Neuron (in vitro differentiated cells): ENCODE measurements around the gene SHOC1.

Experiments
- H2AFZ ChIP-seq: one replicate; pipeline ENCODE4 v1.6.1; 2013; ENCODE audit warnings: low read depth, mild to moderate bottlenecking, inconsistent platforms, low read length, moderate library complexity
- H3K27me3 ChIP-seq: one replicate; pipeline ENCODE4 v1.6.1; 2013; ENCODE audit warnings: low read length; ENCODE audit not compliant: insufficient read depth
- H3K36me3 ChIP-seq: one replicate; pipeline ENCODE4 v1.6.1; 2013; ENCODE audit warnings: low read length; ENCODE audit not compliant: insufficient read depth
- H3K4me1 ChIP-seq: one replicate; pipeline ENCODE4 v1.6.1; 2013; ENCODE audit warnings: low read length; ENCODE audit not compliant: insufficient read depth
- H3K4me3 ChIP-seq: 2 replicates; pipeline ENCODE4 v1.5.1; 2013; ENCODE audit warnings: mild to moderate bottlenecking, low read length, moderate library complexity
- H3K9me3 ChIP-seq: one replicate; pipeline ENCODE4 v1.6.1; 2013; ENCODE audit warnings: low read length

The SHOC1 gene

GRCh38 chr9:111794835-111795556, at the start of gene SHOC1:
TSS of gene SHOC1 (minus strand) at chr9:111794937. CDS start at chr9:111791418, 3,519 bp downstream.
- no peak within 1 kb of the TSS for H3K4me3 ChIP-seq

GRCh38 chr9:111843971-111844370, 49.2 kb upstream of the SHOC1 start:
- no peaks in the 10 kb centered on the region for H3K4me1 ChIP-seq
- no peaks in the 10 kb centered on the region for H3K9me3 ChIP-seq
- no peaks in the 10 kb centered on the region for H3K36me3 ChIP-seq
- no peak overlapping the region for H2AFZ ChIP-seq
- H3K27me3 ChIP-seq = no peaks in the 10 kb centered on the region
- no peak overlapping the region for H3K4me3 ChIP-seq

More at GRCh38 chr9:111794835-111795556, at the start of gene SHOC1:
- Histone ChIP-seq H3K4me1 (no peaks in the 10 kb centered on the region), H3K36me3 (no peaks in the 10 kb centered on the region), H3K27me3 (no peaks in the 10 kb centered on the region), H2AFZ (no peak within 1 kb of the TSS), H3K9me3 (no peaks in the 10 kb centered on the region)

GRCh38 chr9:111842313-111842712, 47.6 kb upstream of the SHOC1 start:
- no peak overlapping the region for H2AFZ ChIP-seq
- H3K4me3 ChIP-seq = no peak overlapping the region
- H3K36me3 ChIP-seq = no peaks in the 10 kb centered on the region
- no peaks in the 10 kb centered on the region for H3K9me3 ChIP-seq
- H3K27me3 ChIP-seq = no peaks in the 10 kb centered on the region
- no peaks in the 10 kb centered on the region for H3K4me1 ChIP-seq

- Histone ChIP-seq H2AFZ (no peak overlapping the region), H3K4me3 (no peak overlapping the region), H3K9me3 (no peaks in the 10 kb centered on the region), H3K4me1 (no peaks in the 10 kb centered on the region), H3K27me3 (no peaks in the 10 kb centered on the region), H3K36me3 (no peaks in the 10 kb centered on the region)
Observed at GRCh38 chr9:111840442-111840841, 45.7 kb upstream of the SHOC1 start.

GRCh38 chr9:111839987-111840386, 45.2 kb upstream of the SHOC1 start:
- H3K27me3 ChIP-seq = no peaks in the 10 kb centered on the region
- H3K4me1 ChIP-seq = no peaks in the 10 kb centered on the region
- H2AFZ ChIP-seq = no peak overlapping the region
- no peaks in the 10 kb centered on the region for H3K9me3 ChIP-seq
- no peaks in the 10 kb centered on the region for H3K36me3 ChIP-seq
- H3K4me3 ChIP-seq = no peak overlapping the region

- Histone ChIP-seq H3K36me3 (no peaks in the 10 kb centered on the region), H2AFZ (no peak overlapping the region), H3K9me3 (no peaks in the 10 kb centered on the region), H3K4me3 (no peak overlapping the region), H3K27me3 (no peaks in the 10 kb centered on the region), H3K4me1 (no peaks in the 10 kb centered on the region)
Observed at GRCh38 chr9:111839387-111839786, 44.6 kb upstream of the SHOC1 start.

- no peaks in the 10 kb centered on the region for H3K27me3 ChIP-seq
- H3K4me1 ChIP-seq = no peaks in the 10 kb centered on the region
- no peak overlapping the region for H2AFZ ChIP-seq
- no peaks in the 10 kb centered on the region for H3K36me3 ChIP-seq
- no peak overlapping the region for H3K4me3 ChIP-seq
- H3K9me3 ChIP-seq = no peaks in the 10 kb centered on the region
Observed at GRCh38 chr9:111838439-111838838, 43.7 kb upstream of the SHOC1 start.

GRCh38 chr9:111836311-111836710, 41.6 kb upstream of the SHOC1 start:
- no peaks in the 10 kb centered on the region for H3K9me3 ChIP-seq
- no peaks in the 10 kb centered on the region for H3K36me3 ChIP-seq
- peaks cover 1% of the 10 kb centered on the region for H3K27me3 ChIP-seq
- no peak overlapping the region for H2AFZ ChIP-seq
- no peak overlapping the region for H3K4me3 ChIP-seq
- no peaks in the 10 kb centered on the region for H3K4me1 ChIP-seq

- H3K4me3 ChIP-seq = no peak overlapping the region
- no peaks in the 10 kb centered on the region for H3K36me3 ChIP-seq
- peaks cover 2% of the 10 kb centered on the region for H3K27me3 ChIP-seq
- H3K9me3 ChIP-seq = no peaks in the 10 kb centered on the region
- H2AFZ ChIP-seq = no peak overlapping the region
- H3K4me1 ChIP-seq = no peaks in the 10 kb centered on the region
Observed at GRCh38 chr9:111833941-111834340, 39.2 kb upstream of the SHOC1 start.

GRCh38 chr9:111832449-111832848, 37.7 kb upstream of the SHOC1 start:
- no peaks in the 10 kb centered on the region for H3K9me3 ChIP-seq
- no peaks in the 10 kb centered on the region for H3K36me3 ChIP-seq
- no peaks in the 10 kb centered on the region for H3K4me1 ChIP-seq
- H3K4me3 ChIP-seq = no peak overlapping the region
- peaks cover 2% of the 10 kb centered on the region for H3K27me3 ChIP-seq
- H2AFZ ChIP-seq = no peak overlapping the region

GRCh38 chr9:111831371-111832108, 36.8 kb upstream of the SHOC1 start:
- Histone ChIP-seq H2AFZ (no peak overlapping the region), H3K9me3 (no peaks in the 10 kb centered on the region), H3K4me3 (no peak overlapping the region), H3K36me3 (no peaks in the 10 kb centered on the region), H3K27me3 (peaks cover 2% of the 10 kb centered on the region), H3K4me1 (no peaks in the 10 kb centered on the region)

- peaks cover 2% of the 10 kb centered on the region for H3K27me3 ChIP-seq
- H2AFZ ChIP-seq = no peak overlapping the region
- H3K4me3 ChIP-seq = no peak overlapping the region
- H3K9me3 ChIP-seq = no peaks in the 10 kb centered on the region
- H3K4me1 ChIP-seq = no peaks in the 10 kb centered on the region
- no peaks in the 10 kb centered on the region for H3K36me3 ChIP-seq
Observed at GRCh38 chr9:111828193-111828592, 33.5 kb upstream of the SHOC1 start.

- H3K9me3 ChIP-seq = no peaks in the 10 kb centered on the region
- H3K4me3 ChIP-seq = no peak overlapping the region
- no peaks in the 10 kb centered on the region for H3K27me3 ChIP-seq
Observed at GRCh38 chr9:111825468-111826145, 30.9 kb upstream of the SHOC1 start.

More at GRCh38 chr9:111825468-111826145, 30.9 kb upstream of the SHOC1 start:
- Histone ChIP-seq H3K36me3 (no peaks in the 10 kb centered on the region), H2AFZ (no peak overlapping the region), H3K4me1 (no peaks in the 10 kb centered on the region)
